NCI-H1048 (cell line): ENCODE data around the gene CNNM2.
"Not testable (repeated sequence)": the region's sequence is repeated elsewhere in the genome, so short reads cannot be mapped to it uniquely, and the experiment has no call there.

Source experiments
- DNase-seq: peaks from one replicate; lab custom pipeline; 2025; lab: John Stamatoyannopoulos, UW

The CNNM2 gene

DNA sequence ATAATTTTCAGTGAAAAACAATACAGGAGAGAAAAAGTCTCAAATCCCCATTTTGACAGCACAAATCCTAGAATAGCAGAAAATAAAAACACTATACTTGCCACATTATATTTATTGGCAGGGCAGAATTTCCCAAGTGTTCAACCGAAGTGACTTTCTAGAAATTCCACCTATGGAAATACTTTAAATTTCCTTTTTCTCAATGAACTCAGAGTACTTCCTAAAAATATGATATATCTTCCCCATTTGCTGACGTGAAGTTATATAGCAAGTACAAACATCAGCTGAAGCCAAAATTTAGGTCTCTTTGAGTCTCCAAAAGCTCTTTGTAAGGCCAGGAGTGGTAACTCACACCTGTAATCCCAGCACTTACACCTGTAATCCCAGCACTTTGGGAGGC lies 191.7 kb downstream of the CNNM2 start:
- no peak for DNase-seq

GRCh38 chr10:103110407-103110806 lies 192.3 kb downstream of the CNNM2 start:
- DNase-seq: no peak

GRCh38 chr10:103111031-103111917 lies 193.2 kb downstream of the CNNM2 start:
- DNase-seq: no peak

DNA sequence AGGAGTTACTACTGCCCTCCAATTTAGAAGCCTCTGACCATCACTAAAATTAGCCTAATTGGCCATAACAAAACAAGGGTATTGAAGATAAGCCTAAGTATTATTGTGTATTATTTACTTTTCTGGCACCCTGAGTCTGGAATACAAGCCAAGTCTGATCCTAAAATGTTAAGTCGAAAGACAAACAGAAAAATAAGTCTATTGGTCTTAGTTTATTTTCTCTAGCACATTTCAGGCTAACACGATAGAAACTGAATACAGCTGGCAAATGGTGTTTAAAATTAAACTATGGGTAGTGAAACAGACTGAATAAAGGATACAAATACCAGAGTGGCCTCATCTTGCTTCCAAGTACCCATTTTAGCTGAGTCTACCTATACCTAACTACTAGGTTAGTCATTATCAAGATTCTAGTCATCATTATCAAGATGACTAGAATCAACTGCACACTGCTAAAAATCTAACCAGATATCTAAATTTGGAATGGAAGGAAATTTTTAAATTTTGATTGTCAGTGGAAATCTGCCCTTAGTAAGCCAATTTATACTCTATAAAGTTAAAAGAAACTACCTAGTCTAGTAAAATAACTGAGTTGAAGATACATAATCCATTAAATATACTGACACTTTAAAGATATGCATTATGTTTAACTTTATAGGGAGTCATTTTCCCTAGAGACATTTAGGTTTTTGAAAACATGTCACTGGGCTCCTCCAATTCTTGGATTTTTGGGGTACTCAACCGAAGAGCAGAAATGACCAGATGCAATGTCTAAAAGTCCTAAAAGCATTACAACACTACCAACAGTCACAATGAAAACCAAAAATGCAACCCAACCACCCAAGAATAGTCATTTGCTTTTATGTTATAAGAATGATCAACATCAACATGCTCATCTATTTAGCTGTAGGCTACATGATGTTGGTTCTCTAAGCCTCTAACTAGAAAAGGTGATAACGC lies 194.1 kb downstream of the CNNM2 start:
- no peak for DNase-seq

DNA sequence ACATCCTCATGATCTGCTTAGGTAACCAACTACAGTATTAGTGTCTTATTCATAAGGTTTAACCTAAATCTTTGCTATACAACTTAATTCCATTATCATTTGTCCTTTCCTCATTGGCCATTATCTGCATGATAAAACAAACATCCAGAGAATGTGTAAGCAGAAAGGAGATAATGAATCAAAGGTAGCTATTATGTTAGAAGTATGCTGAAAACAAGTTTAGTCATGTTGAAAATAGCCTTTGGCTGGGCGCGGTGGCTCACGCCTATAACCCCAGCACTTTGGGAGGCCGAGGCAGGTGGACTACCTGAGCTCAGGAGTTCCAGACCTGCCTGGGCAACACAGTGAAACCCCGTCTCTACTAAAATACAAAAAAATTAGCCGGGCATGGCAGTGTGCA lies 196.8 kb downstream of the CNNM2 start:
- no peak for DNase-seq

GRCh38 chr10:103117247-103117646 lies 199.2 kb downstream of the CNNM2 start:
- DNase-seq: no peak

DNA sequence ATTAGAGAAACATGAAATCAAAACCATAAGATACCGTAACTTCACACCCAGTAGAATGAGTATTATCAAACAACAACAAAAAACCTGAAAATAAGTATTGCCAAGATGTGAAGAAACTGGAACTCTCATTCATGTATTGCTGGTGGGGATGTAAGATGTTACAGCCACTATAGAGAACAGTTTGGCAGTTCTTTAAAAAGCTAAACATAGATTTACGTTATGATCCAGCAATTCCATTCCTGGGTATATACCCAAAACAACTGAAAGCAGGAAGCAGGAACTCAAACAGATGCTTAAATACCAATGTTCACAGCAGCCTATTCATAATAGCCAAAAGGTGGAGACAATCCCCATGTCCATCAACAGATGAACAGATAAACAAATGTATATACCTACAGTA lies 202.5 kb downstream of the CNNM2 start:
- DNase-seq: no peak

GRCh38 chr10:103120977-103121735 lies 203.1 kb downstream of the CNNM2 start:
- DNase-seq: no peak

DNA sequence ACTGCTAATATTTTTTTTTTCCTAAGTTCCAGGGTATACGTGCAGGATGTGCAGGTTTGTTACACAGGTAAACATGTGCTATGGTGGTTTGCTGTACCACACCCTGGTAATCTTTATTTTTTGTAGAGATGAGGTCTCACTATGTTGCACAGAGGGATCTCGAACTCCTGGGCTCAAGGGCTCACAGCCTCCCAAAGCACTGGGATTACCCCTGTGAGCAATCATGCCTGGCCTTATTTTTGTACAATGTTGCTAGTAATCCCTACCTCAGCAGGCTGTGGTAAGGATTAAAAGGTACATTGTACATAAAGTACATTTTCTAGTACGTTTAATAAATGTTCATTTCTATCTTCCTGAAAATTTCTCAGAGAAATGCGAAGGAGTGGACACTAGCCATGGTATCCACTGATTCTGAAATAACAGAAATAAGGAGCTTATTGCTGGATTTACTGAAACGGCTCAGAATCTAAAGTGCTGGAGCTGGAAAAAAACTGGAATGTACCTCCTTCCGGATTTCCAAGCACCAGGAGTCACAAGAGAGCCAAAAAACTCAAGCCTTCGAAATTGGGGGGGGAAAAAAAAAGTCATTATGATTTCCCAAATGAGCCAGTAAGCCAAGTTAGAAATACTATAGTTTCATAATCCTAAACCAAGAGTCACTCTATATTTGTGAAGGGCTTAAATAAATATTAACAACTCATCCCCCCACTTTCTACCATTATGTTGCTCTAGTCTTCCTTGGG lies 205.4 kb downstream of the CNNM2 start:
- DNase-seq: no peak

- DNase-seq: no peak
Measured at GRCh38 chr10:103124420-103125096, 206.5 kb downstream of the CNNM2 start.

- DNase-seq: no peak
Measured at GRCh38 chr10:103125323-103126267, 207.5 kb downstream of the CNNM2 start.

DNA sequence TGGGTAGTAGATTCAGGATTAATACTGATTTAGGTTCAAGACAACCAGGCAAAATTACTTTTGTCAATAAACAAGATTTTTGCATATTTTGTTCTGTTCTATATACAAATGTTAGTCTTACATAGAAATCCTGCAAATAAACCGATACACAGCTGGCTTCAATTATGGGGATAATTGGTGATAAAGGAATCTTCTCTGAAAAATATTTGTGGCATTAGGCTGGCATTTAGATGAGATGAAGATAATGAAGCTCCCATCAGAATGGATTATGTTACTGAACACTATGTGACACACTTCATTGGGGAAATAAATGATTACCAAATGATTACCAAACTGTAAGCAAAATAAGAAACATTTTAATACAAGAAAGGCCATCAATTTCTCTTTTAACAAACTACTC lies 209.1 kb downstream of the CNNM2 start:
- no peak for DNase-seq

DNA sequence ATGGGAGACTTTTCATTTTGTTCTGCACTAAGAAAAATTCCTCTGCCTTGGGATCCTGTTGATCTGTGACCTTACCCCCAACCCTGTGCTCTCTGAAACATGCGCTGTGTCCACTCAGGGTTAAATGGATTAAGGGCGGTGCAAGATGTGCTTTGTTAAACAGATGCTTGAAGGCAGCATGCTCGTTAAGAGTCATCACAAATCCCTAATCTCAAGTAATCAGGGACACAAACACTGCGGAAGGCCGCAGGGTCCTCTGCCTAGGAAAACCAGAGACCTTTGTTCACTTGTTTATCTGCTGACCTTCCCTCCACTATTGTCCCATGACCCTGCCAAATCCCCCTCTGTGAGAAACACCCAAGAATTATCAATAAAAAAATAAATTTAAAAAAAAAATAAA lies 212.1 kb downstream of the CNNM2 start:
- not testable (repeated sequence) for DNase-seq

DNA sequence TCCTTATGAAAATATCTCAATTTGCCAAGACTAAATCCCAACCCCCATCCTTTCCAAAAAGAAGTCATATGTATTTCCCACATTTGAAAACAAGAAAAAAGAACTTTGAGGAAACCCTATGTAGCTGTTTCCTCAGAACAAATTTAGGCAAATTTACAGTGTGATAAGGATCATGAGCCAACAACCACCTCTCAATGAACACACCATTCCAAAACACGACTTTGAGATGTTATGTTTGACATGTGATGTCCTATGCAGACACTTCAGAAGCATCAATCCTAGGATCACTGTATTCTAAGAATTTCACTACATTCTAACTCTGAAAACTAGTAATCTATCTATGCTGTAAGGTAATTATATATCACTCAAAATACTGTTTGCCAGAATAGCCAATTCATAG lies 212.8 kb downstream of the CNNM2 start:
- no peak for DNase-seq

DNA sequence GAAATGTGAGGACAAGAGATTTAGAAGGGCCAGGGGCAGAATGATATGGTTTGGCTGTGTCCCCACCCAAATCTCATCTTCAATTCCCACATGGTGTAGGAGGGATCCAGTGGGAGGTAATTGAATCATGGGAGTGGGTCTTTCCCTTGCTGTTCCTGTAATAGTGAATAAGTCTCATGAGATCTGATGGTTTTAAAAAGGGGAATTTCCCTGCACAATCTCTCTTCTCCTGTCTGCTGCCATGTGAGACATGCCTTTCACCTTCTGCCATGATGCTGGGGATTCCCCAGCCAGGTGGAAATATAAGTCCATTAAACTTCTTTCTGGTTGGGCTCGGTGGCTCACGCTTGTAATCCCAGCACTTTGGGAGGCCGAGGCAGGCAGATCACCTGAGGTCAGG lies 217.1 kb downstream of the CNNM2 start:
- DNase-seq: not testable (repeated sequence)

- DNase-seq: no peak
Measured at GRCh38 chr10:103139803-103140202, 221.7 kb downstream of the CNNM2 start.
